GM23338 (cell line): ENCODE data around the gene KRTAP12-1. TPM values are rescaled to one million over a fixed set of nuclear protein-coding genes. Genes with fewer than 3 reads are reported as not detected.

Experiments
- CREB1 ChIP-seq: fragments of 250-450 bp; sonication (Bioruptor Pico); IDR thresholded peaks from 2 replicates; pipeline ENCODE4 v1.5.0; 2020; ENCODE audit warnings: low read depth, mild to moderate bottlenecking, moderate library complexity
- EZH2phosphoT487 ChIP-seq: fragments of 200-600 bp; sonication (generic); IDR thresholded peaks from one replicate; pipeline ENCODE4 v1.8.1; 2018; ENCODE audit warnings: antibody characterized with exemption; ENCODE audit not compliant: unreplicated experiment
- JUNB ChIP-seq: IDR thresholded peaks from one replicate; pipeline ENCODE4 v1.6.1; 2016; ENCODE audit warnings: antibody characterized with exemption; ENCODE audit not compliant: unreplicated experiment
- NANOG ChIP-seq: IDR thresholded peaks from 2 replicates; pipeline ENCODE4 v1.6.1; 2016; ENCODE audit warnings: antibody characterized with exemption, borderline replicate concordance
- POLR2AphosphoS5 ChIP-seq: IDR thresholded peaks from 2 replicates; pipeline ENCODE4 v1.6.1; 2016; ENCODE audit warnings: antibody characterized with exemption, low read depth
- REST ChIP-seq: IDR thresholded peaks from one replicate; pipeline ENCODE4 v1.6.1; 2018; ENCODE audit warnings: antibody characterized with exemption; ENCODE audit not compliant: unreplicated experiment
- STAT1 ChIP-seq: IDR thresholded peaks from one replicate; pipeline ENCODE4 v1.6.1; 2016; ENCODE audit warnings: antibody characterized with exemption; ENCODE audit not compliant: unreplicated experiment
- ZNF114 ChIP-seq: fragments of 250-450 bp; sonication (Bioruptor Pico); IDR thresholded peaks from 2 replicates; pipeline ENCODE4 v1.5.0; 2020; ENCODE audit warnings: mild to moderate bottlenecking, moderate library complexity
- ZNF331 ChIP-seq: fragments of 250-450 bp; sonication (Bioruptor Pico); IDR thresholded peaks from 2 replicates; pipeline ENCODE4 v1.5.0; 2020; ENCODE audit warnings: low read depth, mild to moderate bottlenecking, moderate library complexity
- polyA plus RNA-seq: library from polyadenylated mRNA; unstranded; fragments of >200 nt; fragmentation: Nextera tagmentation; extraction: Ambion mirVana; gene quantifications from 2 replicates; pipeline ENCODE4 v1.2.1, GENCODE V29; 2016
- small RNA-seq: library from RNA; depleted of rRNA; stranded (forward); fragments of <200 nt; gene quantifications from one replicate; pipeline ENCODE3, GENCODE V24; 2014; ENCODE audit warnings: low replicate concordance
- total RNA-seq: library from RNA; depleted of rRNA; stranded (reverse); fragments of >200 nt; shearing (Covaris generic); gene quantifications from 2 replicates; pipeline ENCODE4 v1.2.3, GENCODE V29; 2014; rRNA removed
- TF ChIP-seq, protein P1 (sequence below), 2 experiments: fragments of 200-600 bp in 1 of 2; sonication (generic) in 1 of 2; conservative IDR thresholded peaks; 2 replicates each; pipeline versions ENCODE4 v1.5.1 to v1.6.1; 2016 to 2017; ENCODE audit warnings: antibody characterized with exemption in 2 of 2, low read depth in 2 of 2, mild to moderate bottlenecking in 2 of 2, moderate library complexity in 1 of 2

Gene KRTAP12-1
- total and polyA plus RNA-seq, 2 experiments from 2014 or later = not detected

DNA sequence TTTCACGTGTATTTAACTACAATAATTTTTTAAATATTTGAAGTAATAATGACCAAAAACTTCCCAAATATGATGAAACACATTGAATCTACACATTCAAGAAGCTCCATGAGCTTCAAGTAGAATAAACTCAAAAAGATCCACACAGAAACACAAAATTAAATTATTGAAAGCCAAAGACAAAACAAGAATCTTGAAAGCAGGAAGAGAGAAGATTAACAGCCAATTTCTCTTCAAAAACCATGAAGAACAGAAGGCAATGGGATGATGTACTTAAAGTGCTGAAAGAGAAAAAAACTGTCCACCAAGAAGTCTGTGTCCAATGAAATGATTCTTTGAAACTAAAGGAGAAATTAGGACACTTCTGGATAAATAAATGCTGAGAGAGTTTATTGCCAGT is 49.9 kb downstream of the KRTAP12-1 start (continued):
- TF ChIP-seq REST (no peak), EZH2phosphoT487 (no peak), NANOG (no peak), POLR2AphosphoS5 (no peak), JUNB (no peak), CREB1 (CRISPR knock-in tag) (no peak), STAT1 (no peak), ZNF114 (no peak), ZNF331 (CRISPR knock-in tag) (no peak)
- TF ChIP-seq, protein P1, sequence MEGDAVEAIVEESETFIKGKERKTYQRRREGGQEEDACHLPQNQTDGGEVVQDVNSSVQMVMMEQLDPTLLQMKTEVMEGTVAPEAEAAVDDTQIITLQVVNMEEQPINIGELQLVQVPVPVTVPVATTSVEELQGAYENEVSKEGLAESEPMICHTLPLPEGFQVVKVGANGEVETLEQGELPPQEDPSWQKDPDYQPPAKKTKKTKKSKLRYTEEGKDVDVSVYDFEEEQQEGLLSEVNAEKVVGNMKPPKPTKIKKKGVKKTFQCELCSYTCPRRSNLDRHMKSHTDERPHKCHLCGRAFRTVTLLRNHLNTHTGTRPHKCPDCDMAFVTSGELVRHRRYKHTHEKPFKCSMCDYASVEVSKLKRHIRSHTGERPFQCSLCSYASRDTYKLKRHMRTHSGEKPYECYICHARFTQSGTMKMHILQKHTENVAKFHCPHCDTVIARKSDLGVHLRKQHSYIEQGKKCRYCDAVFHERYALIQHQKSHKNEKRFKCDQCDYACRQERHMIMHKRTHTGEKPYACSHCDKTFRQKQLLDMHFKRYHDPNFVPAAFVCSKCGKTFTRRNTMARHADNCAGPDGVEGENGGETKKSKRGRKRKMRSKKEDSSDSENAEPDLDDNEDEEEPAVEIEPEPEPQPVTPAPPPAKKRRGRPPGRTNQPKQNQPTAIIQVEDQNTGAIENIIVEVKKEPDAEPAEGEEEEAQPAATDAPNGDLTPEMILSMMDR (conservative IDR thresholded peaks at IDR 0.05; ENCODE audit: low read depth in 2 of 2) = no peak

Small RNA genes lying within 50 kb of the gene (small RNA-seq; reads per million reads assigned to genes)
- not detected for gene KRTAP12-6P

Other genes starting within 250 kb of the KRTAP12-1 start
- gene LRRC3, start 226.7 kb downstream of the KRTAP12-1 start, total RNA-seq = 4.4 and 6.8 TPM in 2 replicates
- gene LRRC3, start 226.7 kb downstream of the KRTAP12-1 start, polyA plus RNA-seq = 0.95 and 1.2 TPM in 2 replicates
- not detected in 2 replicates for gene KRTAP10-1, start 142.0 kb downstream of the KRTAP12-1 start, total RNA-seq
- gene KRTAP10-1, start 142.0 kb downstream of the KRTAP12-1 start, polyA plus RNA-seq = not detected in 2 replicates
- not detected in 2 replicates for gene KRTAP10-2, start 130.7 kb downstream of the KRTAP12-1 start, total RNA-seq
- 0.24 TPM in 1 of 2 replicates, not detected in the other for gene KRTAP10-2, start 130.7 kb downstream of the KRTAP12-1 start, polyA plus RNA-seq
- not detected in 2 replicates for gene KRTAP10-3, start 123.4 kb downstream of the KRTAP12-1 start, total RNA-seq
- not detected in 2 replicates for gene KRTAP10-3, start 123.4 kb downstream of the KRTAP12-1 start, polyA plus RNA-seq
- gene KRTAP10-4, start 108.4 kb downstream of the KRTAP12-1 start, total RNA-seq = not detected in 2 replicates
- gene KRTAP10-4, start 108.4 kb downstream of the KRTAP12-1 start, polyA plus RNA-seq = not detected in 2 replicates
- not detected in 2 replicates for gene KRTAP10-5, start 101.6 kb downstream of the KRTAP12-1 start, total RNA-seq
- gene KRTAP10-5, start 101.6 kb downstream of the KRTAP12-1 start, polyA plus RNA-seq = not detected in 2 replicates
- gene KRTAP10-6, start 89.7 kb downstream of the KRTAP12-1 start, total RNA-seq = not detected in 2 replicates
- gene KRTAP10-6, start 89.7 kb downstream of the KRTAP12-1 start, polyA plus RNA-seq = not detected in 2 replicates
- not detected in 2 replicates for gene KRTAP10-7, start 81.6 kb downstream of the KRTAP12-1 start, total RNA-seq
- not detected in 2 replicates for gene KRTAP10-7, start 81.6 kb downstream of the KRTAP12-1 start, polyA plus RNA-seq
- not detected in 2 replicates for gene KRTAP10-8, start 70.1 kb downstream of the KRTAP12-1 start, total RNA-seq
- not detected in 2 replicates for gene KRTAP10-8, start 70.1 kb downstream of the KRTAP12-1 start, polyA plus RNA-seq
- gene KRTAP10-9, start 55.1 kb downstream of the KRTAP12-1 start, total RNA-seq = not detected in 2 replicates
- gene KRTAP10-9, start 55.1 kb downstream of the KRTAP12-1 start, polyA plus RNA-seq = not detected in 2 replicates
- not detected in 2 replicates for gene KRTAP10-10, start 44.8 kb downstream of the KRTAP12-1 start, total RNA-seq
- not detected in 2 replicates for gene KRTAP10-10, start 44.8 kb downstream of the KRTAP12-1 start, polyA plus RNA-seq
- gene KRTAP10-11, start 35.7 kb downstream of the KRTAP12-1 start, total RNA-seq = not detected in 2 replicates
- not detected in 2 replicates for gene KRTAP10-11, start 35.7 kb downstream of the KRTAP12-1 start, polyA plus RNA-seq
- gene KRTAP12-4, start 27.5 kb downstream of the KRTAP12-1 start, total RNA-seq = not detected in 2 replicates
- not detected in 2 replicates for gene KRTAP12-4, start 27.5 kb downstream of the KRTAP12-1 start, polyA plus RNA-seq
- not detected in 2 replicates for gene KRTAP12-3, start 24.2 kb downstream of the KRTAP12-1 start, total RNA-seq
- gene KRTAP12-3, start 24.2 kb downstream of the KRTAP12-1 start, polyA plus RNA-seq = not detected in 2 replicates
- gene KRTAP12-2, start 15.2 kb downstream of the KRTAP12-1 start, total RNA-seq = not detected in 2 replicates
- not detected in 2 replicates for gene KRTAP12-2, start 15.2 kb downstream of the KRTAP12-1 start, polyA plus RNA-seq
- gene KRTAP10-12, start 15.0 kb upstream of the KRTAP12-1 start, total RNA-seq = not detected in 2 replicates
- gene KRTAP10-12, start 15.0 kb upstream of the KRTAP12-1 start, polyA plus RNA-seq = not detected in 2 replicates
- gene TSPEAR, start 29.4 kb upstream of the KRTAP12-1 start, total RNA-seq = 0.35 TPM in 1 of 2 replicates, not detected in the other
- gene TSPEAR, start 29.4 kb upstream of the KRTAP12-1 start, polyA plus RNA-seq = 0.45 and 0.92 TPM in 2 replicates
- gene UBE2G2, start 119.7 kb upstream of the KRTAP12-1 start, total RNA-seq = 100 and 112 TPM in 2 replicates
- gene UBE2G2, start 119.7 kb upstream of the KRTAP12-1 start, polyA plus RNA-seq = 55.0 and 66.4 TPM in 2 replicates
- 91.9 and 103 TPM in 2 replicates for gene SUMO3, start 135.9 kb upstream of the KRTAP12-1 start, total RNA-seq
- gene SUMO3, start 135.9 kb upstream of the KRTAP12-1 start, polyA plus RNA-seq = 90.6 and 90.8 TPM in 2 replicates
- gene PTTG1IP, start 191.5 kb upstream of the KRTAP12-1 start, total RNA-seq = 168 and 172 TPM in 2 replicates
- 96.0 and 99.9 TPM in 2 replicates for gene PTTG1IP, start 191.5 kb upstream of the KRTAP12-1 start, polyA plus RNA-seq
- gene ITGB2, start 238.7 kb upstream of the KRTAP12-1 start, total RNA-seq = 0.63 TPM in 1 of 2 replicates, not detected in the other
- 0.40 and 0.44 TPM in 2 replicates for gene ITGB2, start 238.7 kb upstream of the KRTAP12-1 start, polyA plus RNA-seq